Progenitor cell of endocrine pancreas (in vitro differentiated cells): ENCODE data around the gene TSPAN1. TPM values are rescaled to one million over a fixed set of nuclear protein-coding genes. Genes with fewer than 3 reads are reported as not detected.
A peak's percentile ranks its signal among the peaks of the same experiment; 100 is the strongest.

Source experiments
- DNase-seq: peaks from one replicate; pipeline ENCODE4 v3.0.0; 2021; ENCODE audit warnings: low spot score; ENCODE audit not compliant: unreplicated experiment
- H3K27ac Mint-ChIP-seq: 2 replicates; pipeline ENCODE4 v1.8.0; 2021; ENCODE audit warnings: mild to moderate bottlenecking, moderate library complexity, mixed read lengths
- H3K27me3 Mint-ChIP-seq: 2 replicates; pipeline ENCODE4 v1.8.0; 2021; ENCODE audit warnings: mixed read lengths
- H3K36me3 Mint-ChIP-seq: 2 replicates; pipeline ENCODE4 v1.8.0; 2022; ENCODE audit warnings: mixed read lengths; ENCODE audit not compliant: insufficient read depth
- H3K4me1 Mint-ChIP-seq: 2 replicates; pipeline ENCODE4 v1.8.0; 2021; ENCODE audit warnings: low read depth, mixed read lengths
- H3K4me3 Mint-ChIP-seq: 2 replicates; pipeline ENCODE4 v1.8.0; 2021; ENCODE audit warnings: low read depth, mild to moderate bottlenecking, moderate library complexity, mixed read lengths
- H3K9me3 Mint-ChIP-seq: 2 replicates; pipeline ENCODE4 v1.8.0; 2021; ENCODE audit warnings: low read depth, mixed read lengths
- CTCF ChIP-seq: fragments of 200-600 bp; sonication (generic); IDR thresholded peaks from one replicate; pipeline ENCODE4 v1.5.0; 2021; ENCODE audit warnings: antibody characterized with exemption, mild to moderate bottlenecking; ENCODE audit not compliant: unreplicated experiment
- long read RNA-seq: library from polyadenylated mRNA; unstranded; transcript quantifications from one replicate; pipeline ENCODE4 v2.0.0, GENCODE V29; 2020
- total RNA-seq: library from RNA; stranded (reverse); gene quantifications from 2 replicates; pipeline ENCODE4 v1.2.1, GENCODE V29; 2021

The TSPAN1 gene
- 4.5 and 8.1 TPM in 2 replicates for total RNA-seq
- long read RNA-seq, partial matches to known transcripts, result 20 of 26 reads
- long read RNA-seq, other reads (novel, unspliced or antisense), result 6 of 26 reads

GRCh38 chr1:46174448-46175231 is at the start of gene TSPAN1:
TSPAN1 (plus strand) TSS chr1:46175087; CDS start chr1:46181108, 6,021 bp downstream.
- Mint-ChIP-seq H3K4me3 (no peak within 1 kb of the TSS), H3K4me1 (no peaks in the 10 kb centered on the region), H3K9me3 (no peaks in the 10 kb centered on the region), H3K36me3 (no peaks in the 10 kb centered on the region), H3K27me3 (peaks cover 20% of the 10 kb centered on the region), H3K27ac (no peak within 1 kb of the TSS)
- TF ChIP-seq CTCF, result no peak
- DNase-seq, result no peak

DNA sequence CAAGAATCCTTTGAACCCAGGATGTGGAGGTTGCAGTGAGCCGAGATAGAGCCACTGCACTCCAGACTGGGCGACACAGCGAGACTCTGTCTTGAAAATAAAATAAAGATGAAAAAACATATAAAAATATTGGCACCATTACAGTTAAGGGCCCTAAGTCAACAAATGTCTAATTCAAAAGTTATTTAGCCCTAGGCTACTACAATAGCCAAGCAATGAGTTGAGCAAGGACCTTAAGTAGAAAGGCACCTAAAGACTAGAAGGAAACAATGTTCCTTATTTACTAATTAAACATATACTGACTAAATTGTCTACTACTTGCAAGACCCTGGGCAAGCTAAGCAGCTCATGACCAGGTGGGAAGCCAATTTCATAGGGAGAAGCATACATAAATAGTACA is 46.5 kb upstream of the TSPAN1 start:
- Mint-ChIP-seq H3K27ac (no peak overlapping the region), H3K36me3 (peaks cover 3% of the 10 kb centered on the region), H3K9me3 (no peaks in the 10 kb centered on the region), H3K27me3 (no peaks in the 10 kb centered on the region), H3K4me3 (no peak overlapping the region), H3K4me1 (peaks cover 15% of the 10 kb centered on the region)
- no peak for DNase-seq
- TF ChIP-seq CTCF, result no peak

GRCh38 chr1:46130121-46130520 is 44.8 kb upstream of the TSPAN1 start:
- Mint-ChIP-seq H3K27me3 (no peaks in the 10 kb centered on the region), H3K9me3 (no peaks in the 10 kb centered on the region), H3K4me1 (peaks cover 27% of the 10 kb centered on the region), H3K36me3 (peaks cover 3% of the 10 kb centered on the region), H3K4me3 (peak overlapping the region; percentile 95), H3K27ac (peak overlapping the region; percentile 43)
- TF ChIP-seq CTCF, result peak; percentile 5
- no peak for DNase-seq

GRCh38 chr1:46130606-46131005 is 44.3 kb upstream of the TSPAN1 start:
- Mint-ChIP-seq H3K27ac (peak overlapping the region; percentile 43), H3K36me3 (peaks cover 3% of the 10 kb centered on the region), H3K4me1 (peaks cover 27% of the 10 kb centered on the region), H3K27me3 (no peaks in the 10 kb centered on the region), H3K4me3 (peak overlapping the region; percentile 95), H3K9me3 (no peaks in the 10 kb centered on the region)
- no peak for DNase-seq
- TF ChIP-seq CTCF, result no peak

GRCh38 chr1:46131093-46131492 is 43.8 kb upstream of the TSPAN1 start:
- Mint-ChIP-seq H3K27me3 (no peaks in the 10 kb centered on the region), H3K4me3 (peak overlapping the region; percentile 95), H3K36me3 (peaks cover 3% of the 10 kb centered on the region), H3K4me1 (peaks cover 27% of the 10 kb centered on the region), H3K9me3 (no peaks in the 10 kb centered on the region), H3K27ac (peak overlapping the region; percentile 100)
- TF ChIP-seq CTCF, result no peak
- DNase-seq, result no peak
